HG03103 (cell line): Measurements from ENCODE around the gene PRSS2.

Experiments used
- ATAC-seq: cut with Tn5 transposase; IDR thresholded peaks from one replicate; pipeline ENCODE4 v1.9.1; 2021; ENCODE audit warnings: low read depth; ENCODE audit not compliant: unreplicated experiment

PRSS2 gene

GRCh38 chr7:142819530-142819929 lies 48.8 kb downstream of the PRSS2 start:
- no peak for ATAC-seq

GRCh38 chr7:142822714-142823113 lies 51.9 kb downstream of the PRSS2 start:
- ATAC-seq = no peak
